ENCODE measurements around the gene SLX4.
"Not testable (repeated sequence)": the region's sequence is repeated elsewhere in the genome, so short reads cannot be mapped to it uniquely, and the experiment has no call there.

Gene SLX4

DNA sequence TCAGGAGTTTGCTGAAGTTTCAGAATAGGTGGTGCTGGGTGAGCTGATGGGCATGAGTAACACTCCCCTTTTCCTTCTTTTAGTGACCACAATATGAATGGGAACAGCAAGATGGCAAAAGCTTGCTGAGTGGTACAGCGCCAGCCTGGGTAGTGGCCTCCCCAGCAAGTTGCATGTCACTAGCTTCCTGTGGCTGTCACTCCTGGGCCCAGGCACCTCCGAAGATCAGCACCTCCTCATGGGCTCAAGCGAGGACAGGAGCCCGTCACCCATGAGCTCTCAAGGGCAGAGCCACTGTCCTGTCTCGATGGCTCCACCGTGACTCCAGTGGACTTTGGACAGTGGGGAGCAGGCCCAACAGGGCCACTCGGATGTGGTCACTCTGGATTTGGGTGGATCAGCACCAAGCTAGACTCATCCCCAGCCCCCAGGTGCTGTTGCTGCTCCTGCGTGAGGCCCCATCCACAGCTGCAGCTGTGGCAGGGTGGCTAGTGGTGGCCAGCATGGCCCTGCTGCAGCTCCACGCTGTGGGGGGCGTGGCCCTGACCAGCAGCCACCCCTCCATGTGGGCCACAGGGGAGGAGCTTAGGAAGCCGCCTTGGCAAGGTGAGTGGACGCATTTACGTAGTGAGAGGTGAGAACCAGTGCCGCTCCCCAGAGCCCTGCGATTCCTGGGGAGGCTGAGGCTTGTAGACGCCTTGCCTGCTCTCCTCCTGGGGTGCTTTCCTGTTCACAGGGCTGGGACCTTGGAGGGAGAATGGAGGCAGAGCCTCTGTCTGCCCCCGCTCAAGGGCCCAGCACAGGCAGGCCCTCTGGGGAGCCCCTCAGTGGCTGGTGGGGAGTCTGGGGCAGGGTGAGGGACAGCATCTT lies 29.5 kb upstream of the SLX4 start:
- no peak for DNase-seq (ENCODE audit: low read depth)

DNA sequence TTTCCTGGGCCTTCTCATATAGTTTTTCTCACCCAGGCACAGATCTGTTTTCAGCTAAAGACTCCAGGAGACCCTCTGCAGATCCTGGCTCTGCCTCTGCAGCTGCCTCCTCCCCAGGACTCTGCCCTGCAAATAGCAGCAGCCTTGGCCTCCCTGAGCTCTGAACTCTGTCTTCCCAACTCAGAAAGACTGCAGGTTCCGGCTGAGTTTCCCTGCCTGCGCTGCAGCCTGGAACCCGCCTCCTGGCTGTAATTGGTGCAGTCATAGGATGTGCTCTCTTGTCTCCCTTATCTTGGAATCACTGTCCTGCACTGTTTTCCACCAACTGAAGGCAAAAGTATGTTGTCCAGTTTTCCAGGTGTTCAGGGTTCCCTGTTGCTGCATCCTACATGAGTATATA lies 28.8 kb upstream of the SLX4 start:
- no peak for DNase-seq (ENCODE audit: low read depth)

DNA sequence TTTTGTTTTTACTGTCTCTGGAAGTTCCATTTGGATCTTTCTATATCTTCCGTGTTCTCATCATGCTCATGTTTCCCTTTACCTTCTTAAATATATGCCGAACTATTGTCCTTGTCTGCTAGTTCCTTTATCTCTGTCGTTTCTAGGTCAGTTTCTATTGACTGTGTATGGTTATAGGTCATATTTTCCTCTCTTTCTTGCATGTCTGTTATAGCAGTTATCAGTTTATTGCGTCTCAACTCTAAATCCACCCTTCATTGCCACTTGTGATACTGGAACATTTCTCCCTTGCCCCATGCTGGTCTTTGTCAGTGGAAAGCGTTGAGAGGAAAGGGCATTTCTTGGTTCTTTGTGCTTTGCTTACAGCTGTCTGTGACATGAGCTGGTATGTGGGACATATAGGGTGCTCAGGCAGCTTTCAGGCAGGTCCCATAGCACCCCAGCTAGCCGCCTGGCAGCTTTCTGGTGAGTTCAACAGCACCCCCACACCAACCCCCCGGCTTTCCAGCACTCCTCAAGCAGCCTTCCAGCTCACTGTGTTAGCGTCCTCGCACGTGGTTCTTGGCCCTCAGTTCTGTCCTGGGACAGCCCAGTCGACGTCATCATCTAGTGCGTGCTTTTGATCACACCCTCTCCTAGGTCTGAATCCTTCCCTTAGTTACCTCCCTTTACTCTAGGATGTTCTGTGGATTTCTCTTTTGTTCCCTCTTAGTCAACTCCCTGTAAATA lies 27.7 kb upstream of the SLX4 start:
- no peak for DNase-seq (ENCODE audit: low read depth)

DNA sequence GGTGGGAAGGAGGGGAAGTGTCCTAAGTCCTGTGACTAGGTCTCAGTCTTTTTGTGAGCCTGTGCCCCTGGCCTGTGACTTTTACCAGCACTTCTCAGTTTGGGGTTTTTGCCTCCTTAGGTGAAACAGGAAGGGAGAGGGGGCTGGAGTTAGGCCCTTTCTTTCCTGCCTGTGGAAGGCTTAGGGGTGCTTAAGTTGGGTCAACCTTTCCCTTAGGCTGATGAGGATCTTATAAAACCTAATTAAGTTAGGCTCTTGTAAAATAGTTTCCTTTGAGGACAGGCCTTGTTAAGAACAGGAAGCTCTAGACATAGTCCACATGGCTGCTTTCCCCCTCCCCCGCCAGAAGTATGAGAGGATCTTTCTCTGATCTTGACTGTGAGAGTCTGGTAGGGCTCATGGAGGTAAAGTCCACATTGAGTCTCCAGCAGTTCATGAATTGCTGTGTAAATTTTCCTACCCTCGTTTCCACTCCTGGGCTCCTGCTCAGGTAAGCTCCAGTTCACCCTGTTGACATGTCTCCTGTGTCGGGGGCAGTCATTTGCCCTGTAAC lies 26.0 kb upstream of the SLX4 start:
- DNase-seq (ENCODE audit: low read depth), result no peak

DNA sequence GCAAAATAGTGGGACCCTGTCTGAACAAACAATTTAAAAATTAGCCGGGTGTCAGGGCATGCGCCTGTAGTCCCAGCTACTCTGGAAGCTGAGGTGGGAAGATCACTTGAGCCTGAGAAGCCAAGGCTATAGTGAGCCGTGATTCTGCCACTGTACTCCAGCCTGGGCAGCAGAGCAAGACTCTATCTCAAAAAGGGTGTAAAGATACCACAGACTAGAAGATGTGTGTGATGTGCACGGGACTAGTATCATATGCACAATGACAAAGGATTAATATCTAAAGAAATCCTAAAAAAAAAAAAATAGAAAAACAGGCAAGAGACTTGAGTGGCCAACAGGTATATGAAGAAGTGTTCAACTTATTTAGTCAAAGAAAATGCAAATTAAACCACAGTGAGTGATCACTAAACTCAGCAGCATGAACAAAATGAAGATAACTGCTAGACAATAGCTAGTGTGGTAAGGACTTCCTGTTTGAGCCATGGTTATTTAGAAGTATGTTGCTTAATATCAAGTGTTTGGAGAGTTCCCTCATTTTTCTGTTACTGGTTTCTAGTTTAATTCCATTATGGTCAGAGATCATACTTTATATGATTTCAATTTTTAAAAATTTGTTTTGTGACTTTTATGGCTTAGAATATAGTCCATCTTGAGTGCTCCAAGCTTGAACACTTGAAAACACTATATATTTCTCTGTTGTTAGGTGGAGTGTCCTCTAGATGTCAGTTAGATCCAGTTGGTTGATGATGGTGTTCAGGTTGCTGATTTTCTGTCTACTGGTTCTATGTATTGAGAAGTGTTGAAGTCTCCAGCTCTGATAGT lies 14.7 kb upstream of the SLX4 start:
- no peak for DNase-seq (ENCODE audit: low read depth)

GRCh38 chr16:3625331-3625730 lies 13.9 kb upstream of the SLX4 start:
- no peak for DNase-seq (ENCODE audit: low read depth)

DNA sequence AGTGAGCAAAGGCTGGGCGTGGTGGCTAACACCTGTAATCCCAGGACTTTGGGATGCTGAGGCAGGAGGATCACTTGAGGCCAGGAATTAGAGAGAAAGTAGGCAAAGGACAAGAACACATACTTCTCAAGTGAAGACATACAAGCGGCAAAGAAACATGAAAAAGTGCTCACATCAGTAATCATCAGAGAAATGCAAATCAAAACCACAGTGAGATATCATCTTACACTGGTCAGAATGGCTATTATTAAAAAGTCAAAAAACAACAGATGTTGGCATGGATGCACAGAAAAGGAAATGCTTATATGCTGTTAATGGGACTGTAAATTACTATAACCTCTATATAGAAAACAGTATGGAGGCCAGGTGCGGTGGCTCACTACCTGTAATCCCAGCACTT lies 12.2 kb upstream of the SLX4 start:
- DNase-seq (ENCODE audit: low read depth), result no peak

DNA sequence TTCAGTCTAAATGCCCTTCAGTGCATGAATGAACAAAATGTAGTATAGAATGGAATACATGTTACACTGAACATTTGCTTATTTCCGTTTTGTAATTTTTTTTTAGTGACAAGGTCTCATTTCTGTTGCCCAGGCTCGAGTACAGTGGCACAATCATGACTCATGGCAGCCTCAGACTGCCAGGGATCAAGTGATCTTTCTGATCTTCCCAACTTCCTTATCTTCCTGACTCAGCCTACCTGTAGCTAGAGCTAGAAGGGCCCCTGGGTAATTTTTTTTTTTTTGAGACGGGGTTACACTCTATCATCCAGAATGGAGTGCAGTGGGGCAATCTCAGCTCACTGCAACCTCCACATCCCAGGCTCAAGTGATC lies 7.3 kb upstream of the SLX4 start:
- no peak for DNase-seq (ENCODE audit: low read depth)

DNA sequence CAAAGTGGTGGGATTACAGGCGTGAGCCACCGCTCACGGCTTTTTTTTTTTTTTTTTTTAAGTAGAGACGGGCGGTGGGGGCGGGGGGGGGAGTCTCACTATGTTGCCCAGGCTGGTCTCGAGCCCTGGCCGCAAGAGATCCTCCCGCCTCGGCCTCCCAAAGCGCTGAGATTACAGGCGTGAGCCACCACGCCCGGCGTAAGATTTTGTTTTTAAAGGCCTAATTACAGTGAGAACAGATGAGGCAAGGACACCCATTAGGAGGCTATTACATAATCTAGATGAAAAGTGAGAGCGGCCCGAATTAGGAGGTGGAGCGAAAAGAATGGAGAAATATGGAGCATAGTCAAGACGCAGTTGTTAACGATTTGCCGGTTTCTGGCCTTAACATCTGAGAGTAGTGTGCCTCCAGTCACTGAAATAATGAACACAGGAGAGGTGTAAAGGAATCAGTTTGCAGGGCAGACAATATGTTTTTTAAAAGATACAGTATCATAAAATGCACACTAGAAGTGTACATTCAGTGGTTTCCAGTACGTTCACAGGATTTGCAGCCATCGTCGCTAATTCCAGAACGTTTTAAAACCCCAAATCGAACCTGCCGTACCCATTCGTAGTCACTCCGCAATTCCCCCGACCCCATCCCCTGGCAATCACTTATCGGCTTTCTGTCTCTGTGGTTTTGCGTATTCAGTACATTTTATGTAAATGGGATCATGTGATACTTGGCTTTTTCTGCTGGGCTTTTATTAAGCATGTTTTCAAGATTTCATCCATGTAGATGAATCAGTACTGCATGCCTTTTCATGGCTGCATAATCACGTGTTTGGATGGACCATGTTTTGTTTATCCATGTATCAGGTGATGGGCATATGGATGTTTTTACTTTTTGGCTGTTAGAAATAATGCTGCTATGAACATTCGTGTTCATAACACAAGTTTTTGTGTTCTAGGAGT lies 1.4 kb upstream of the SLX4 start:
- DNase-seq (ENCODE audit: low read depth), result no peak

- no peak for DNase-seq (ENCODE audit: low read depth)
These were observed 684 bp downstream of the SLX4 start for GRCh38 chr16:3610698-3611145.

GRCh38 chr16:3609895-3610697 lies 1.3 kb downstream of the SLX4 start:
- no peak for DNase-seq (ENCODE audit: low read depth)

GRCh38 chr16:3608976-3609375 lies 2.4 kb downstream of the SLX4 start:
- DNase-seq (ENCODE audit: low read depth), result not testable (repeated sequence)

GRCh38 chr16:3608069-3608468 lies 3.3 kb downstream of the SLX4 start:
- DNase-seq (ENCODE audit: low read depth), result no peak

GRCh38 chr16:3607634-3608033 lies 3.8 kb downstream of the SLX4 start:
- DNase-seq (ENCODE audit: low read depth), result no peak

DNA sequence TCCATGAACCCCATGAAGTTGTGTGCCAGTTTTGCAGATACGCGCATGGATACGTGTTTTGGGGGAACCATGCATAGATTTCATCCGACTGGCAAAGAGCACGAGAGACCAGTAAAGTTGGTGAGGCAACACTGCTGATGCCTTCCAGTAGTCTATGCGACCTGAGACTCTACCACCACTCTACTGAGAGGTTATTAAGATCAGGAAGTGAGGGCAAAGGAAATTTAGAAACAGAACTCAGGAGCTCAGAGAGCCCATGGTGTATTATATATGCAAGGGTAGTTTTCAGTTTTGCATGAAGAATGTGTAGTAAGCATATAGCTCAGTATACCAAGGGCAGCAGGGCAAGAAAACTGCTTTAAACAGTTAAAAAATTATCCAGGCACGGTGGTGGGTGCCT lies 4.2 kb downstream of the SLX4 start:
- DNase-seq (ENCODE audit: low read depth), result no peak

DNA sequence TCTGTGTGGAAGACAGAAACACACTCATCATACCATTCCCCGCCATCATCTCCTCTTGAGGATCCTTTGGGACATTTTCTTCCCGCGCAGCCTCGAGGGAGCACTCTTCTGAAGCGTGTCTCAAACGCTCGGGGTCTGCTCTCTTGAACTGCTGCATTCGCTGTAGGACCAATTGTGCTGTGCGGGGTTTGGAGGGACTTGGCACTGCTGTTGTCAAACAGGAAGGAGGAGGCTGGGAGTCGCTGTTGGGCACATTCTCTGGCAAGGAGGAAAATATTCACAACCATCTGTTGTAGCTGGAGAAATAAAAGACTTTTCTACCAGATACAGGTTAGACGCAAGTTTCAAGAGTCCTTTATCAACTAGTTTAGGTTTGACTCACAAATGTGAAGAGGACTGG lies 5.0 kb downstream of the SLX4 start:
- no peak for DNase-seq (ENCODE audit: low read depth)

DNA sequence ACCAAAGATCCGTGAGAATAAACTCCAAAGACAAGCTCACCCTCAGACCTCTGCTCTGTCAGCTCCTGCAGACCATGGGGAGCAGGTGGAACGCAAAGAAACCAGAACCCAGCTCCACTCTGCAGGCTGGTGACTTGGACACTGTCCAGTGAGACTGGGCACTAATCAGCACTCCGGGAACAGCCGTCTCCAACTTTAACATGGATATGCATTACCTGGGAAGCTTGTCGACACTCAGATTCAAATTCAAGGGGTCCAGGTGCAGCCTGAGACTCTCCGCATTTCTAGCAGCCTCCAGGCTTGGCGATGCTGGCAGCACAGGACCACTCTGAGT lies 9.1 kb downstream of the SLX4 start:
- no peak for DNase-seq (ENCODE audit: low read depth)

GRCh38 chr16:3601614-3602319 lies 9.6 kb downstream of the SLX4 start:
- no peak for DNase-seq (ENCODE audit: low read depth)

DNA sequence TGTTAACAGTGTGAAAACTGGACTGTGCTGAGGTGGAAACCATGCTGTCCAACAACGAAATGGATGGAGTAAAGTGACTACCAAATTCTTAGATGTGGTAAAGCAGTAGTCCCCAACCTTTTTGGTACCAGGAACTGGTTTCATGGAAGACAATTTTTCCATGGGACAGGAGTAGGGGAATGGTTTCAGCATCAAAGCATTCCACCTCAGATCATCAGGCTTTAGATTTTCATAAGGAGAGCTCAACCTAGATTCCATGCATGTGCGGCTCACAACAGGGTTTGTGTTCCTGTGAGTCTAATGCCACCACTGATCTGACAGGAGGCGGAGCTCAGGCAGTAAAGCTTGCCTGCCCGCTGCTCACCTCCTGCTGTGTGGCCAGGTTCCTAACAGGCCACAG lies 11.5 kb downstream of the SLX4 start:
- DNase-seq (ENCODE audit: low read depth), result no peak

DNA sequence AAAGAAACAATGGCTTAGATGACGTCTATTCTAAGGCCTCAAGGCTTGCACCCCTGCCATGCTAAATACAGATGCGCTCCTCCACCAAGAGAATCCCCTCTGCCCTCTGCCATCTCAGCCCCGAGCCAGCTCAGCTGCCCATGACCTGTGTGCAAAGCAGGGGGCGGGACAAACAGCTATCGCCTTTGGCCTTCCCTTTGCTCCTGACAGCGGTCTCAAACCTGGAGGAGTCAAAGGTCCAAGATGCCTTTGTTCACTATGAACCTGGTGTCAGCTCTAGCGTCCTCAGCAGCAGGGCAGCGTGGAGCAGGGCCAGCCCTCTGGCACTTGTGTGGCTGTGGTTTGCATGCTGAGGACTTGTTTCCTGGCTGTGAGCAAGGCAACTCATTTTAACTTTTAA lies 12.3 kb downstream of the SLX4 start:
- no peak for DNase-seq (ENCODE audit: low read depth)

Measured in T follicular helper cell (primary cell).